HUES48 (cell line): ENCODE measurements around the gene CHCHD3.
A peak's percentile ranks its signal among the peaks of the same experiment; 100 is the strongest.

ENCODE experiments used
- H3K27ac ChIP-seq: one replicate; pipeline ENCODE4 v1.7.0; 2013; ENCODE audit warnings: low read depth, low read length, inconsistent platforms
- H3K27me3 ChIP-seq: 2 replicates; pipeline ENCODE4 v1.6.1; 2013; ENCODE audit warnings: mild to moderate bottlenecking, low read length; ENCODE audit not compliant: control insufficient read depth, insufficient read depth
- H3K36me3 ChIP-seq: 2 replicates; pipeline ENCODE4 v1.6.1; 2013; ENCODE audit warnings: low read length; ENCODE audit not compliant: control insufficient read depth, insufficient read depth
- H3K4me1 ChIP-seq: 2 replicates; pipeline ENCODE4 v1.6.1; 2013; ENCODE audit warnings: mild to moderate bottlenecking, low read length; ENCODE audit not compliant: control insufficient read depth, insufficient read depth
- H3K4me3 ChIP-seq: 2 replicates; pipeline ENCODE4 v1.5.1; 2013; ENCODE audit warnings: mild to moderate bottlenecking, low read depth, low read length
- H3K9ac ChIP-seq: 2 replicates; pipeline ENCODE4 v1.6.1; 2013; ENCODE audit warnings: mild to moderate bottlenecking, low read depth, low read length, moderate library complexity
- H3K9me3 ChIP-seq: 2 replicates; pipeline ENCODE4 v1.6.1; 2013; ENCODE audit warnings: low read length; ENCODE audit not compliant: control insufficient read depth, insufficient read depth

Gene CHCHD3

GRCh38 chr7:133003052-133003910 lies 78.6 kb downstream of the CHCHD3 start:
- Histone ChIP-seq H3K9ac (no peak overlapping the region), H3K9me3 (no peaks in the 10 kb centered on the region), H3K27ac (no peak overlapping the region)

GRCh38 chr7:133001727-133002126 lies 80.2 kb downstream of the CHCHD3 start:
- Histone ChIP-seq H3K27ac (no peak overlapping the region), H3K4me3 (no peak overlapping the region), H3K9me3 (no peaks in the 10 kb centered on the region), H3K36me3 (no peaks in the 10 kb centered on the region), H3K4me1 (peaks cover 48% of the 10 kb centered on the region), H3K9ac (no peak overlapping the region), H3K27me3 (no peaks in the 10 kb centered on the region)

More at GRCh38 chr7:133003052-133003910, 78.6 kb downstream of the CHCHD3 start:
- Histone ChIP-seq H3K36me3 (no peaks in the 10 kb centered on the region; the same call in 1 of the 2 replicates), H3K4me3 (no peak overlapping the region), H3K27me3 (no peaks in the 10 kb centered on the region), H3K4me1 (peaks cover 32% of the 10 kb centered on the region)

GRCh38 chr7:132999845-133000244 lies 82.0 kb downstream of the CHCHD3 start:
- Histone ChIP-seq H3K4me1 (peaks cover 66% of the 10 kb centered on the region), H3K36me3 (no peaks in the 10 kb centered on the region), H3K9ac (no peak overlapping the region), H3K27ac (no peak overlapping the region), H3K27me3 (no peaks in the 10 kb centered on the region), H3K4me3 (no peak overlapping the region), H3K9me3 (no peaks in the 10 kb centered on the region)

GRCh38 chr7:132998763-132999162 lies 83.1 kb downstream of the CHCHD3 start:
- H3K4me1 ChIP-seq: peaks cover 71% of the 10 kb centered on the region

GRCh38 chr7:132997505-132997904 lies 84.4 kb downstream of the CHCHD3 start:
- Histone ChIP-seq H3K4me3 (no peak overlapping the region), H3K27me3 (no peaks in the 10 kb centered on the region), H3K36me3 (no peaks in the 10 kb centered on the region), H3K4me1 (peaks cover 79% of the 10 kb centered on the region), H3K9me3 (no peaks in the 10 kb centered on the region), H3K27ac (no peak overlapping the region), H3K9ac (no peak overlapping the region)

More at GRCh38 chr7:132998763-132999162, 83.1 kb downstream of the CHCHD3 start:
- no peaks in the 10 kb centered on the region for H3K27me3 ChIP-seq
- no peaks in the 10 kb centered on the region for H3K9me3 ChIP-seq
- 0 out of 2 replicates have a peak overlapping the region, but pooled peaks have one; percentile 8 for H3K4me3 ChIP-seq
- peak overlapping the region; percentile 52 for H3K27ac ChIP-seq
- H3K36me3 ChIP-seq: no peaks in the 10 kb centered on the region
- no peak overlapping the region for H3K9ac ChIP-seq

GRCh38 chr7:132996581-132997242 lies 85.2 kb downstream of the CHCHD3 start:
- Histone ChIP-seq H3K36me3 (no peaks in the 10 kb centered on the region), H3K27ac (no peak overlapping the region), H3K27me3 (no peaks in the 10 kb centered on the region), H3K9me3 (no peaks in the 10 kb centered on the region), H3K4me1 (peaks cover 87% of the 10 kb centered on the region), H3K4me3 (no peak overlapping the region), H3K9ac (no peak overlapping the region)

- no peak overlapping the region for H3K27ac ChIP-seq
- H3K27me3 ChIP-seq: no peaks in the 10 kb centered on the region
- H3K4me3 ChIP-seq: no peak overlapping the region
- H3K36me3 ChIP-seq: no peaks in the 10 kb centered on the region
- no peak overlapping the region for H3K9ac ChIP-seq
- H3K9me3 ChIP-seq: no peaks in the 10 kb centered on the region
- peaks cover 64% of the 10 kb centered on the region for H3K4me1 ChIP-seq
These were observed 88.4 kb downstream of the CHCHD3 start for GRCh38 chr7:132993377-132994013.

GRCh38 chr7:132991615-132992587 lies 90.0 kb downstream of the CHCHD3 start:
- peaks cover 48% of the 10 kb centered on the region for H3K4me1 ChIP-seq
- no peak overlapping the region for H3K4me3 ChIP-seq
- H3K9ac ChIP-seq: no peak overlapping the region
- peaks cover 3% of the 10 kb centered on the region; the same call in 1 of the 2 replicates for H3K9me3 ChIP-seq
- no peaks in the 10 kb centered on the region for H3K36me3 ChIP-seq
- H3K27me3 ChIP-seq: no peaks in the 10 kb centered on the region
- H3K27ac ChIP-seq: peak overlapping the region; percentile 42

GRCh38 chr7:132988117-132988516 lies 93.8 kb downstream of the CHCHD3 start:
- H3K4me1 ChIP-seq: peaks cover 17% of the 10 kb centered on the region
- no peaks in the 10 kb centered on the region for H3K36me3 ChIP-seq
- no peak overlapping the region for H3K4me3 ChIP-seq

GRCh38 chr7:132980402-132980801 lies 101.5 kb downstream of the CHCHD3 start:
- Histone ChIP-seq H3K27me3 (no peaks in the 10 kb centered on the region), H3K9me3 (no peaks in the 10 kb centered on the region), H3K9ac (no peak overlapping the region), H3K4me3 (no peak overlapping the region), H3K4me1 (no peaks in the 10 kb centered on the region), H3K27ac (no peak overlapping the region), H3K36me3 (no peaks in the 10 kb centered on the region)

More at GRCh38 chr7:132988117-132988516, 93.8 kb downstream of the CHCHD3 start:
- Histone ChIP-seq H3K9ac (no peak overlapping the region), H3K27me3 (no peaks in the 10 kb centered on the region), H3K27ac (no peak overlapping the region), H3K9me3 (peaks cover 6% of the 10 kb centered on the region; the same call in 1 of the 2 replicates)
